Lower lobe of right lung (tissue), 2 donors: Measurements from ENCODE around the gene PRXL2C. TPM values are rescaled to one million over a fixed set of nuclear protein-coding genes. Genes with fewer than 3 reads are reported as not detected.
"Not testable (repeated sequence)": the region's sequence is repeated elsewhere in the genome, so short reads cannot be mapped to it uniquely, and the experiment has no call there.

Experiments used
- ATAC-seq, 2 donors: fragments of 200-7000 bp; cut with Tn5 transposase; one replicate each; pipeline ENCODE4 v1.9.1; 2020 to 2022; ENCODE audit warnings: mild to moderate bottlenecking in 2 of 2, moderate library complexity in 2 of 2
- DNase-seq: peaks from one replicate; pipeline ENCODE4 v3.0.0-alpha.2; 2020
- H3K27ac ChIP-seq: fragments of 200-600 bp; one replicate; pipeline ENCODE4 v1.8.0; 2022
- H3K27me3 ChIP-seq: fragments of 200-600 bp; one replicate; pipeline ENCODE4 v1.8.0; 2022; ENCODE audit warnings: low read depth
- H3K36me3 ChIP-seq: fragments of 200-600 bp; one replicate; pipeline ENCODE4 v1.8.0; 2022; ENCODE audit warnings: mild to moderate bottlenecking
- H3K4me1 ChIP-seq: fragments of 200-600 bp; one replicate; pipeline ENCODE4 v1.8.0; 2022
- H3K4me3 ChIP-seq: fragments of 200-600 bp; one replicate; pipeline ENCODE4 v1.8.0; 2022; ENCODE audit warnings: mild to moderate bottlenecking
- H3K9me3 ChIP-seq: fragments of 200-600 bp; one replicate; pipeline ENCODE4 v1.8.0; 2022
- CTCF ChIP-seq: fragments of 200-600 bp; IDR thresholded peaks from one replicate; pipeline ENCODE4 v1.8.0; 2022; ENCODE audit warnings: antibody characterized with exemption, mild to moderate bottlenecking
- intact Hi-C: fragments of 100-400 bp; cut with DNase I; formaldehyde crosslinking; loops from one replicate; pipeline ENCODE4 v1.11.0; 2022
- total RNA-seq: library from RNA; stranded (reverse); fragmentation: NEBNext Ultra II Directional; extraction: Animal tissue kit (Norgen Biotek cat#: 25700); gene quantifications from one replicate; pipeline ENCODE4 v1.2.1, GENCODE V29; 2021
- donor health status: DM: no; HTN: yes; CAD: no; lungs with severe emphysema.

PRXL2C gene
- total RNA-seq, 1 donor from 2014 or later: 28.0 TPM

DNA sequence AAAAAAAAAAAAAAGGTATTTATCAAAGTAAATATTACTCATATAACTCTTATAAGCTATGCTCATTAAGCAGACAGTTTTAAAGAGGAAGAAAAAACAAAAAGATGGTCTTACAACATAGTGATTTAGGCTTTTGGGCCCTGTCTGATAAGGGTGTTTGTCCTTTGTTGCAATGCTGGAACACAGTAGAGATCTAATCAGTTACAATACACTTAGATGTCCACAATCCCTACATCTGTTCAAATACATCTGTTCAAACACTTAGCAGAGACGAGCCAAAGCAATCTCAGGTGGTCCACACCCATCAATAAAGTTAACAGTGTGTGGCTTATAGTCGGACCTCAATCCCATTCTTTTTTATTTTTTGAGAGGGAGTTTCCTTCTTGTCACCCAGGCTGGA is 11.0 kb downstream of the PRXL2C start:
- no peak overlapping the region for H3K4me3 ChIP-seq
- no peaks in the 10 kb centered on the region for H3K9me3 ChIP-seq
- ATAC-seq: no peak
- TF ChIP-seq CTCF: no peak
- H3K27ac ChIP-seq: no peak overlapping the region
- H3K27me3 ChIP-seq: no peaks in the 10 kb centered on the region
- H3K4me1 ChIP-seq: peaks cover 5% of the 10 kb centered on the region
- intact Hi-C loops: no loop called here
- peaks cover 64% of the 10 kb centered on the region for H3K36me3 ChIP-seq
- DNase-seq: no peak

- H3K9me3 ChIP-seq: no peaks in the 10 kb centered on the region
- DNase-seq: no peak
- no peak for ATAC-seq
- TF ChIP-seq CTCF: no peak
- no peak overlapping the region for H3K4me3 ChIP-seq
- H3K27me3 ChIP-seq: no peaks in the 10 kb centered on the region
- H3K4me1 ChIP-seq: peaks cover 5% of the 10 kb centered on the region
- no peak overlapping the region for H3K27ac ChIP-seq
- intact Hi-C loops: no loop called here
- peaks cover 44% of the 10 kb centered on the region for H3K36me3 ChIP-seq
Observed at GRCh38 chr9:96641514-96641913, 13.6 kb downstream of the PRXL2C start.

DNA sequence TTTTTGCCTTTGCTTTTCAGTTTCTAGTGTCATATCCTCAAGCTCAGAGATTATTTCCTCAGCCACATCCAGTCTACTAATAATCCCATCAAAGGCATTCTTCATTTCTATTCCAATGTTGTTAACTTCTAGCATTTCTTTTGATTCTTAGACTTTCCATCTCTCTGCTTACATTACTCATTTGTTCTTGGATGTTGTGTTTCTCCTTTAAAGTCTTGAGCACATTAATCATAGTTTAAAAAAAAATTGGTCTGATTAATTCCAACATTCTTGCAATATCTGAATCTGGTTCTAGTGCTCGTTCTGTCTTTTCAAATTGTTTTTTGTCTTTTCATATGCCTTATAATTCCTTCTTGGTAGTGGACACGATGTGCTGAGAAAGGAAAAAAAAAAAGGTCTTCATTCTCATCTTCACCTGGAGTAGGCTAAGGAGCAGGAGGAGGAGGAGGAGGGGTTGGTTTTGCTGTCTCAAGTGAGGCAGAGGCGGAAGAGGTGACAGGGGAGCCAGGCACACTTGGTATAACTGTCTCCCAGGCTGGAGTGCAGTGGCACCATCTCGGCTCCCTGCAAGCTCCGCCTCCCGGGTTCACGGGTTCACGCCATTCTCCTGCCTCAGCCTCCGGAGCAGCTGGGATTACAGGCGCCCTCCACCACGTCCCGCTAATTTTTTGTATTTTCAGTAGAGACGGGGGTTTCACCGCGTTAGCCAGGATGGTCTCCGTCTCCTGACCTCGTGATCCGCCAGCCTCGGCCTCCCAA is 16.3 kb downstream of the PRXL2C start:
- H3K4me1 ChIP-seq: no peaks in the 10 kb centered on the region
- no peak overlapping the region for H3K4me3 ChIP-seq
- intact Hi-C loops: no loop called here
- H3K27ac ChIP-seq: no peak overlapping the region
- H3K27me3 ChIP-seq: no peaks in the 10 kb centered on the region
- H3K36me3 ChIP-seq: peaks cover 22% of the 10 kb centered on the region
- ATAC-seq (no peak), DNase-seq (no peak)
- no peaks in the 10 kb centered on the region for H3K9me3 ChIP-seq
- TF ChIP-seq CTCF: no peak

- ATAC-seq: no peak
- TF ChIP-seq CTCF: no peak
- Histone ChIP-seq H3K27me3 (no peaks in the 10 kb centered on the region), H3K36me3 (peaks cover 8% of the 10 kb centered on the region), H3K9me3 (no peaks in the 10 kb centered on the region), H3K27ac (no peak overlapping the region), H3K4me1 (no peaks in the 10 kb centered on the region), H3K4me3 (no peak overlapping the region)
- no peak for DNase-seq
- intact Hi-C loops: no loop called here
Observed at GRCh38 chr9:96636368-96636767, 18.7 kb downstream of the PRXL2C start.

DNA sequence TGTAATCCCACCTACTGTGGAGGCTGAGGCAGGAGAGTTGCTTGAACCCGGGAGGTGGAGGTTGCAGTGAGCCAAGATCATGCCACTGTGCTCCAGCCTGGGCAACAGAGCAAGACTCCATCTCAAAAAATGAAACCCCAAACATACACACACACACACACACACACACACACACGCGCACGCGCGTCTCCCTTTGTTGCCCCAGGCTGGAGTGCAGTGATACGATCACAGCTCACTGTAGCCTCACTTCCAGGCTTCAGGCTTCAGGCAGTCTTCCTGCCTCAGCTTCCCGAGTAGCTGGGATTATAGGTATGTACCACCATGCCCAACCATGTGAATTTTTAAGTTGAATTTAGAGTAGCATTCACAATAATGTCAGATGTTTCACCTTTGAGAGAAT is 21.5 kb downstream of the PRXL2C start:
- H3K9me3 ChIP-seq, ATAC-seq, H3K36me3 ChIP-seq, DNase-seq, H3K27ac ChIP-seq, H3K4me1 ChIP-seq, H3K4me3 ChIP-seq, H3K27me3 ChIP-seq, intact Hi-C loops: not testable (repeated sequence)

GRCh38 chr9:96626912-96627311 is 28.2 kb downstream of the PRXL2C start:
- H3K27me3 ChIP-seq: no peaks in the 10 kb centered on the region
- TF ChIP-seq CTCF: no peak
- H3K9me3 ChIP-seq: no peaks in the 10 kb centered on the region
- intact Hi-C loops: no loop called here
- DNase-seq (no peak), ATAC-seq (no peak)
- H3K4me3 ChIP-seq: no peak overlapping the region
- no peaks in the 10 kb centered on the region for H3K4me1 ChIP-seq
- H3K36me3 ChIP-seq: no peaks in the 10 kb centered on the region
- H3K27ac ChIP-seq: no peak overlapping the region
